SK-N-SH (cell line): ENCODE data around the gene SAYSD1. TPM values are rescaled to one million over a fixed set of nuclear protein-coding genes. Genes with fewer than 3 reads are reported as not detected.

Source experiments
- CTCF ChIA-PET: fragments of 300-600, 350-600 bp; formaldehyde crosslinking; extraction: SDS; loops from one replicate; lab custom pipeline; 2021; lab: Yijun Ruan, JAX
- POLR2A ChIA-PET: fragments of 350-600 bp; sonication (Branson Sonifier 250); formaldehyde crosslinking; extraction: SDS; loops from one replicate; lab custom pipeline; 2020; ENCODE audit warnings: antibody characterized with exemption, inconsistent platforms; lab: Yijun Ruan, JAX
- DNase-seq: peaks from one replicate; pipeline ENCODE4 v3.0.0; 2012
- H2AFZ ChIP-seq: fragments of 200-600 bp; sonication (generic); 2 replicates; pipeline ENCODE4 v1.8.1; 2016; ENCODE audit warnings: antibody characterized with exemption, mild to moderate bottlenecking, low read depth
- H3F3A ChIP-seq: fragments of 200-600 bp; sonication (generic); replicated peaks from 2 replicates; pipeline ENCODE3; 2016; ENCODE audit warnings: antibody characterized with exemption, mild to moderate bottlenecking; ENCODE audit not compliant: insufficient read depth
- H3K27ac ChIP-seq, 2 experiments: fragments of 200-500 bp in 1 of 2; fragments of 200-600 bp in 1 of 2; sonication (Bioruptor generic) in 1 of 2; sonication (generic), shearing (Covaris generic) in 1 of 2; 2 replicates each; pipeline versions ENCODE4 v1.5.1 to v1.6.1; 2014 to 2016; ENCODE audit warnings: low read depth in 2 of 2, inconsistent platforms in 1 of 2, low read length in 1 of 2, mild to moderate bottlenecking in 1 of 2, mixed read lengths in 1 of 2
- H3K27me3 ChIP-seq: fragments of 200-600 bp; sonication (generic), shearing (Covaris generic); 2 replicates; pipeline ENCODE4 v1.6.1; 2016; ENCODE audit warnings: mixed run types; ENCODE audit not compliant: insufficient read depth
- H3K36me3 ChIP-seq, 2 experiments: fragments of 200-500 bp in 1 of 2; fragments of 200-600 bp in 1 of 2; sonication (Bioruptor generic) in 1 of 2; sonication (generic) in 1 of 2; replicated peaks in 1 of 2; 2 replicates each; pipeline versions ENCODE3 to v1.5.1; 2014 to 2016; ENCODE audit warnings: low read length in 1 of 2, mild to moderate bottlenecking in 1 of 2; ENCODE audit not compliant: insufficient read depth in 2 of 2, control insufficient read depth in 1 of 2
- H3K4me1 ChIP-seq, 2 experiments: fragments of 200-500 bp in 1 of 2; fragments of 200-600 bp in 1 of 2; sonication (Bioruptor generic) in 1 of 2; sonication (generic), shearing (Covaris generic) in 1 of 2; 2 replicates each; pipeline versions ENCODE4 v1.5.1 to v1.6.1; 2014 to 2016; ENCODE audit warnings: low read depth in 1 of 2, low read length in 1 of 2, mixed run types in 1 of 2; ENCODE audit not compliant: insufficient read depth in 2 of 2, control insufficient read depth in 1 of 2
- H3K4me2 ChIP-seq: fragments of 200-600 bp; sonication (generic), shearing (Covaris generic); 2 replicates; pipeline ENCODE4 v1.6.1; 2017; ENCODE audit warnings: mixed run types
- H3K4me3 ChIP-seq, 2 experiments: fragments of 200-500 bp in 1 of 2; fragments of 200-600 bp in 1 of 2; sonication (Bioruptor generic) in 1 of 2; sonication (generic), shearing (Covaris generic) in 1 of 2; 2 replicates each; pipeline versions ENCODE4 v1.5.1 to v1.8.1; 2014 to 2016; ENCODE audit warnings: low read depth in 2 of 2, inconsistent platforms in 1 of 2, low read length in 1 of 2, mild to moderate bottlenecking in 1 of 2, mixed read lengths in 1 of 2, moderate library complexity in 1 of 2
- H3K79me2 ChIP-seq: fragments of 200-600 bp; sonication (generic); 2 replicates; pipeline ENCODE4 v1.8.1; 2017; ENCODE audit warnings: mild to moderate bottlenecking; ENCODE audit not compliant: insufficient read depth
- H3K9ac ChIP-seq: fragments of 200-600 bp; sonication (generic); 2 replicates; pipeline ENCODE4 v1.6.1; 2017; ENCODE audit warnings: mixed run types
- H3K9me2 ChIP-seq: fragments of 200-600 bp; sonication (generic); 2 replicates; pipeline ENCODE4 v1.6.1; 2017; ENCODE audit warnings: mixed run types
- H3K9me3 ChIP-seq: fragments of 200-600 bp; sonication (generic); 2 replicates; pipeline ENCODE4 v1.6.1; 2017; ENCODE audit warnings: mixed run types, mild to moderate bottlenecking, moderate library complexity
- H4K20me1 ChIP-seq: fragments of 200-600 bp; sonication (generic); 2 replicates; pipeline ENCODE4 v1.6.1; 2017; ENCODE audit warnings: mild to moderate bottlenecking, mixed run types; ENCODE audit not compliant: insufficient read depth
- CHD2 ChIP-seq: fragments of 150-350 bp; IDR thresholded peaks from 2 replicates; pipeline ENCODE4 v1.6.1; 2018; ENCODE audit warnings: low read length; ENCODE audit not compliant: partially characterized antibody
- EP300 ChIP-seq, 2 experiments: IDR thresholded peaks; 2 replicates each; pipeline versions ENCODE4 v1.4.0 to v1.6.1; 2012; ENCODE audit warnings: borderline replicate concordance in 1 of 2, low read depth in 1 of 2, low read length in 1 of 2
- FOSL2 ChIP-seq: IDR thresholded peaks from 2 replicates; pipeline ENCODE4 v1.4.0; 2012; ENCODE audit warnings: low read depth, mild to moderate bottlenecking, moderate library complexity, borderline replicate concordance
- GABPA ChIP-seq: IDR thresholded peaks from 2 replicates; pipeline ENCODE4 v1.4.0; 2012; ENCODE audit warnings: low read depth, mild to moderate bottlenecking
- JUND ChIP-seq: IDR thresholded peaks from 2 replicates; pipeline ENCODE4 v1.4.0; 2012
- MEF2A ChIP-seq: IDR thresholded peaks from 2 replicates; pipeline ENCODE4 v1.4.0; 2012; ENCODE audit warnings: low read depth, borderline replicate concordance
- NFIC ChIP-seq: IDR thresholded peaks from 2 replicates; pipeline ENCODE4 v1.4.0; 2012; ENCODE audit warnings: borderline replicate concordance
- NRF1 ChIP-seq: IDR thresholded peaks from 2 replicates; pipeline ENCODE4 v1.6.1; 2012; ENCODE audit warnings: low read depth, mild to moderate bottlenecking, low read length
- POLR2AphosphoS5 ChIP-seq: IDR thresholded peaks from 2 replicates; pipeline ENCODE4 v1.6.1; 2012; ENCODE audit warnings: low read depth, low read length
- RCOR1 ChIP-seq: fragments of 150-350 bp; IDR thresholded peaks from 2 replicates; pipeline ENCODE4 v1.6.1; 2017; ENCODE audit warnings: antibody characterized with exemption, low read length
- SMC3 ChIP-seq: IDR thresholded peaks from 2 replicates; pipeline ENCODE4 v1.6.1; 2012; ENCODE audit warnings: low read depth, low read length, improper control_type of control experiment
- TCF12 ChIP-seq: IDR thresholded peaks from 2 replicates; pipeline ENCODE4 v1.4.0; 2012
- YY1 ChIP-seq: IDR thresholded peaks from 2 replicates; pipeline ENCODE4 v1.4.0; 2012; ENCODE audit warnings: low read depth, mild to moderate bottlenecking
- WGBS: methylation state at CpG from one replicate; pipeline ENCODE4 v1.1.6; 2017; ENCODE audit warnings: low lambda C conversion rate; 5-methylcytosine and 5-hydroxymethylcytosine counted together
- polyA plus RNA-seq, 3 experiments: library from polyadenylated mRNA; depleted of rRNA; stranded (reverse); fragments of >200 nt; gene quantifications; 2 replicates each; pipeline ENCODE4 v1.2.3, GENCODE V29; 2012
- TF ChIP-seq, protein P1 (sequence below): IDR thresholded peaks from 2 replicates; pipeline ENCODE4; 2012
- TF ChIP-seq, protein P2 (sequence below): IDR thresholded peaks from 2 replicates; pipeline ENCODE4 v1.4.0; 2012; ENCODE audit warnings: low read depth, borderline replicate concordance
- TF ChIP-seq, protein P3 (sequence below): IDR thresholded peaks from 2 replicates; pipeline ENCODE4 v1.4.0; 2012; ENCODE audit warnings: low read depth
- TF ChIP-seq, protein P4 (sequence below): fragments of 150-350 bp; IDR thresholded peaks from 2 replicates; pipeline ENCODE4 v1.6.1; 2016; ENCODE audit warnings: mild to moderate bottlenecking, low read depth, low read length

The SAYSD1 gene
- polyA plus RNA-seq, 1 of the 3 experiments (the other 2 are of a cell fraction): 6.1 TPM

DNA sequence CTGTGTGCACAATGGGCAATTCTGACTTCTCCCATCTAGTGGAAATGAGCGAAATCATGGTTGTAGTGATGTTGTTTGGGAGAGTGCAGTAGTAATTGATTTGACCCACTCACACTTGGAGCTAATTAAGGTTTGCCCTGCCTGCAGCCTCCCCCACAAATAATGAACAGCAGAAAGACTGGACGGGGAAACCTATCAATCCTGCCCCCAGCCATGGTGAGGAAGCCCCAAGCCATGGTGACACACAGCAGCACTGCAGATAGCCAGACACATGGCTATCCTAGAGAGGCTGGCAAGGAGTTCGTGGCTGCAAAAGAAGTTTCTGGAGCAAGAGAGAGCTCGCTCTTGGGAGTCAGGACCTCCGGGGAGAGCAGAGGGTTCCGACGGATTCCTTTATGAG is 27.8 kb downstream of the SAYSD1 start:
- no peaks in the 10 kb centered on the region for H3F3A ChIP-seq
- CTCF ChIA-PET: interaction anchor here (1.2 to 2.0 kb wide), 6 partner anchors 10 to 215 kb away, joined by 3 to 15 read pairs (median 4); no protein-coding TSS in a partner anchor
- H3K9ac ChIP-seq: no peak overlapping the region
- POLR2A ChIA-PET: no interaction called here
- H3K9me3 ChIP-seq: no peaks in the 10 kb centered on the region
- no peak overlapping the region for H3K27ac ChIP-seq
- no peak overlapping the region for H2AFZ ChIP-seq
- WGBS: 43% methylated on average over 7 of the region's 7 CpGs
- no peaks in the 10 kb centered on the region for H4K20me1 ChIP-seq
- H3K9me2 ChIP-seq: no peaks in the 10 kb centered on the region
- H3K79me2 ChIP-seq: no peaks in the 10 kb centered on the region
- peaks cover 0 to 14% of the 10 kb centered on the region in 2 experiments; a peak in 1 of 4 replicates for H3K4me1 ChIP-seq
- H3K4me2 ChIP-seq: no peak overlapping the region
- no peaks in the 10 kb centered on the region for H3K27me3 ChIP-seq
- TF ChIP-seq GABPA: no peak
- TF ChIP-seq EP300 (IDR thresholded peaks at IDR 0.05; ENCODE audit: borderline replicate concordance in 1 of 2, low read depth in 1 of 2, low read length in 1 of 2): no peak
- H3K36me3 ChIP-seq: no peaks in the 10 kb centered on the region
- no peak for DNase-seq
- H3K4me3 ChIP-seq: no peak overlapping the region

DNA sequence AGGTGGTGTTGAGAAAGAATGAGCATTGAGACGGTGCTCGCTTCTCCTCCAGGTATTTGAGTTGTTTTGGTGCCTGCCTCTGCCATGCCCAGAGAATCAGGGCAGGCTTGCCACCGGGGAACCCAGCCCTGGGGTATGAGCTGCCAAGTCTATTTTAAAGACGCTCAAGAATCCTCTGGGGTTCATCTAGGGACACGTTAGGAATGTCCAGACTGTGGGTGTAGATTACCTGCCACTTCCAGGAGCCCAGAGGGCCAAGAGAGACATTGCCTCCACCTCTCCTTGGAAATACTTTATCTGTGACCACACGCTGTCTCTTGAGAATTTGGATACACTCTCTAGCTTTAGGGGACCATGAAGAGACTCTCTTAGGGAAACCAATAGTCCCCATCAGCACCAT is 28.3 kb downstream of the SAYSD1 start:
- Histone ChIP-seq H3K4me1 (peaks cover 0 to 14% of the 10 kb centered on the region in 2 experiments; a peak in 1 of 4 replicates), H3K27ac (no peak overlapping the region), H3K4me2 (no peak overlapping the region), H2AFZ (no peak overlapping the region), H3F3A (no peaks in the 10 kb centered on the region), H3K36me3 (no peaks in the 10 kb centered on the region), H3K9me3 (no peaks in the 10 kb centered on the region), H3K9ac (no peak overlapping the region), H3K27me3 (no peaks in the 10 kb centered on the region), H4K20me1 (no peaks in the 10 kb centered on the region), H3K4me3 (no peak overlapping the region), H3K79me2 (no peaks in the 10 kb centered on the region), H3K9me2 (no peaks in the 10 kb centered on the region)
- no peak for DNase-seq
- ChIA-PET POLR2A (no interaction called here), CTCF (interaction anchor here (1.2 to 2.0 kb wide), 5 partner anchors 11 to 113 kb away, joined by 3 to 15 read pairs (median 4); no protein-coding TSS in a partner anchor)
- TF ChIP-seq, protein P1, sequence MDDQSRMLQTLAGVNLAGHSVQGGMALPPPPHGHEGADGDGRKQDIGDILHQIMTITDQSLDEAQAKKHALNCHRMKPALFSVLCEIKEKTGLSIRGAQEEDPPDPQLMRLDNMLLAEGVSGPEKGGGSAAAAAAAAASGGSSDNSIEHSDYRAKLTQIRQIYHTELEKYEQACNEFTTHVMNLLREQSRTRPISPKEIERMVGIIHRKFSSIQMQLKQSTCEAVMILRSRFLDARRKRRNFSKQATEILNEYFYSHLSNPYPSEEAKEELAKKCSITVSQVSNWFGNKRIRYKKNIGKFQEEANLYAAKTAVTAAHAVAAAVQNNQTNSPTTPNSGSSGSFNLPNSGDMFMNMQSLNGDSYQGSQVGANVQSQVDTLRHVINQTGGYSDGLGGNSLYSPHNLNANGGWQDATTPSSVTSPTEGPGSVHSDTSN: no peak
- TF ChIP-seq CHD2: no peak
- no peak for TF ChIP-seq MEF2A
- no peak for TF ChIP-seq YY1
- no peak for TF ChIP-seq SMC3
- TF ChIP-seq RCOR1: no peak
- TF ChIP-seq, protein P2, sequence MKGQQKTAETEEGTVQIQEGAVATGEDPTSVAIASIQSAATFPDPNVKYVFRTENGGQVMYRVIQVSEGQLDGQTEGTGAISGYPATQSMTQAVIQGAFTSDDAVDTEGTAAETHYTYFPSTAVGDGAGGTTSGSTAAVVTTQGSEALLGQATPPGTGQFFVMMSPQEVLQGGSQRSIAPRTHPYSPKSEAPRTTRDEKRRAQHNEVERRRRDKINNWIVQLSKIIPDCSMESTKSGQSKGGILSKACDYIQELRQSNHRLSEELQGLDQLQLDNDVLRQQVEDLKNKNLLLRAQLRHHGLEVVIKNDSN: no peak
- no peak for TF ChIP-seq TCF12
- no peak for TF ChIP-seq JUND
- TF ChIP-seq, protein P3, sequence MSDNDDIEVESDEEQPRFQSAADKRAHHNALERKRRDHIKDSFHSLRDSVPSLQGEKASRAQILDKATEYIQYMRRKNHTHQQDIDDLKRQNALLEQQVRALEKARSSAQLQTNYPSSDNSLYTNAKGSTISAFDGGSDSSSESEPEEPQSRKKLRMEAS: no peak
- TF ChIP-seq FOSL2: no peak
- no peak for TF ChIP-seq NFIC
- TF ChIP-seq POLR2AphosphoS5: no peak
- TF ChIP-seq, protein P4, sequence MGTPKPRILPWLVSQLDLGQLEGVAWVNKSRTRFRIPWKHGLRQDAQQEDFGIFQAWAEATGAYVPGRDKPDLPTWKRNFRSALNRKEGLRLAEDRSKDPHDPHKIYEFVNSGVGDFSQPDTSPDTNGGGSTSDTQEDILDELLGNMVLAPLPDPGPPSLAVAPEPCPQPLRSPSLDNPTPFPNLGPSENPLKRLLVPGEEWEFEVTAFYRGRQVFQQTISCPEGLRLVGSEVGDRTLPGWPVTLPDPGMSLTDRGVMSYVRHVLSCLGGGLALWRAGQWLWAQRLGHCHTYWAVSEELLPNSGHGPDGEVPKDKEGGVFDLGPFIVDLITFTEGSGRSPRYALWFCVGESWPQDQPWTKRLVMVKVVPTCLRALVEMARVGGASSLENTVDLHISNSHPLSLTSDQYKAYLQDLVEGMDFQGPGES: no peak
- no peak for TF ChIP-seq NRF1
- WGBS: 47% methylated on average over 5 of the region's 6 CpGs
